Cardiac muscle cell (in vitro differentiated cells and primary cell): ENCODE data around the gene SMPX. TPM values are rescaled to one million over a fixed set of nuclear protein-coding genes. Genes with fewer than 3 reads are reported as not detected.
A peak's percentile ranks its signal among the peaks of the same experiment; 100 is the strongest.

Source experiments
- DNase-seq, 2 donors: peaks; one replicate each; pipeline versions ENCODE4 v3.0.0 to v3.0.0-alpha.2; 2010 to 2017; ENCODE audit warnings: low read depth in 1 of 2, low spot score in 1 of 2
- H3K27ac ChIP-seq: fragments of 200-600 bp; sonication (generic); 2 replicates; pipeline ENCODE4 v1.5.1; 2016
- H3K27me3 ChIP-seq: fragments of 200-600 bp; sonication (generic); 2 replicates; pipeline ENCODE4 v1.6.0; 2016; ENCODE audit warnings: control low read depth
- H3K36me3 ChIP-seq: fragments of 200-600 bp; sonication (generic); 2 replicates; pipeline ENCODE4 v1.5.1; 2016; ENCODE audit warnings: control low read depth
- H3K4me1 ChIP-seq: fragments of 200-600 bp; sonication (generic); 2 replicates; pipeline ENCODE4 v1.8.1; 2017; ENCODE audit warnings: low read depth, mild to moderate bottlenecking, mixed run types
- H3K4me3 ChIP-seq: fragments of 200-600 bp; sonication (generic); 2 replicates; pipeline ENCODE4 v1.5.1; 2016; ENCODE audit warnings: mild to moderate bottlenecking
- H3K9me3 ChIP-seq: fragments of 200-600 bp; sonication (generic); 2 replicates; pipeline ENCODE4 v1.5.1; 2017; ENCODE audit warnings: low read depth, mild to moderate bottlenecking, control low read depth
- polyA plus RNA-seq: library from polyadenylated mRNA; unstranded; fragments of >200 nt; fragmentation: Nextera tagmentation; extraction: Ambion mirVana; gene quantifications from 2 replicates; pipeline ENCODE4 v1.2.1, GENCODE V29; 2016
- total RNA-seq: library from RNA; depleted of rRNA; stranded (reverse); fragments of >200 nt; gene quantifications from 2 replicates; pipeline ENCODE4 v1.2.3, GENCODE V29; 2016
- TF ChIP-seq, protein P1 (sequence below): IDR thresholded peaks from 2 replicates; pipeline ENCODE4 v1.5.1; 2012; ENCODE audit warnings: low read depth, mild to moderate bottlenecking, low read length

SMPX gene
- total and polyA plus RNA-seq, 2 experiments from 2014 or later = 402 to 1,072 TPM

DNA sequence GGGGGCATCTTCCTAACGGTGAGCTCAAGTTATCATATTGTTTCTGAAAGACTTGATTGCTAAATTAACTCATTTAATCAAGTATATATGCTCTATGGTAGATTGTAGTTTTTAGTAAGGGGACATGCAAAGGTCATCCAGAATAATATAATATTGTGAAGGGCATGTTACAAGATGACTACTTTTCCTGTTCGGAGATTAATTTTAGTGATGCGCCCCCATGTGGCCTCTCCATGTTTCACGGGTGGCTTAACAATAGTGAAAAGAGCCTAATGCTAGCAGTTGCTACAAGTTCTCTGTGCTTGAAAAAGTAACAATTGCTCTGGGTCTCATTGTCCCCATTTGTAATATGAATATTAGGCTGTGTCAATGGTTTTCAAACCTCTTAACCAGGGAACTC is 12.2 kb downstream of the SMPX start:
- Histone ChIP-seq H3K27ac (peak overlapping the region; percentile 83), H3K27me3 (no peaks in the 10 kb centered on the region), H3K4me3 (peak overlapping the region; percentile 14), H3K4me1 (peaks cover 80% of the 10 kb centered on the region), H3K36me3 (peaks cover 10% of the 10 kb centered on the region), H3K9me3 (no peaks in the 10 kb centered on the region)
- DNase-seq = peak; percentile 33 to 56
- TF ChIP-seq, protein P1, sequence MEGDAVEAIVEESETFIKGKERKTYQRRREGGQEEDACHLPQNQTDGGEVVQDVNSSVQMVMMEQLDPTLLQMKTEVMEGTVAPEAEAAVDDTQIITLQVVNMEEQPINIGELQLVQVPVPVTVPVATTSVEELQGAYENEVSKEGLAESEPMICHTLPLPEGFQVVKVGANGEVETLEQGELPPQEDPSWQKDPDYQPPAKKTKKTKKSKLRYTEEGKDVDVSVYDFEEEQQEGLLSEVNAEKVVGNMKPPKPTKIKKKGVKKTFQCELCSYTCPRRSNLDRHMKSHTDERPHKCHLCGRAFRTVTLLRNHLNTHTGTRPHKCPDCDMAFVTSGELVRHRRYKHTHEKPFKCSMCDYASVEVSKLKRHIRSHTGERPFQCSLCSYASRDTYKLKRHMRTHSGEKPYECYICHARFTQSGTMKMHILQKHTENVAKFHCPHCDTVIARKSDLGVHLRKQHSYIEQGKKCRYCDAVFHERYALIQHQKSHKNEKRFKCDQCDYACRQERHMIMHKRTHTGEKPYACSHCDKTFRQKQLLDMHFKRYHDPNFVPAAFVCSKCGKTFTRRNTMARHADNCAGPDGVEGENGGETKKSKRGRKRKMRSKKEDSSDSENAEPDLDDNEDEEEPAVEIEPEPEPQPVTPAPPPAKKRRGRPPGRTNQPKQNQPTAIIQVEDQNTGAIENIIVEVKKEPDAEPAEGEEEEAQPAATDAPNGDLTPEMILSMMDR = peak; percentile 51

DNA sequence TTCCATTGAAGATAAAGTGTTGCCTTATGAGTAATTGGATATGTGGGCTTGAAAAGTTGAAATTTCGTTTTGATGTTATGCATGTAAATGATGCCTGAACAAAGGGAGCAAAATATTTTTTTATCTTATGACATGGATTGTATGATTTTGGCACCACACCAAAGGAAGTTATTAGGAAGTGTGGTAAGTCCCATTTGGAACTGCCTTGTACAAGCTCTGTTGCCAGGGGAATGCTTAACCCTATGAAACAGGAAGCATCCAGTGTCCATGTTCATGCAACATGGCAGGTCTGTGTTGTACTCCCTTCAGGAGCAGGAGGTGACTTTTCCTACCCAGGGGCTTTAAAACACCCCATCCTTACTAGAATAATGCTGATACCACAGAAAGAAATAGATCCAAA is 13.2 kb downstream of the SMPX start:
- Histone ChIP-seq H3K4me1 (peaks cover 90% of the 10 kb centered on the region), H3K36me3 (peaks cover 10% of the 10 kb centered on the region), H3K4me3 (no peak overlapping the region), H3K27ac (no peak overlapping the region), H3K27me3 (no peaks in the 10 kb centered on the region), H3K9me3 (no peaks in the 10 kb centered on the region)
- no peak for DNase-seq
- TF ChIP-seq, protein P1 = no peak

- DNase-seq = no peak
- Histone ChIP-seq H3K27me3 (no peaks in the 10 kb centered on the region), H3K36me3 (peaks cover 10% of the 10 kb centered on the region), H3K9me3 (no peaks in the 10 kb centered on the region), H3K4me3 (no peak overlapping the region), H3K4me1 (peaks cover 91% of the 10 kb centered on the region), H3K27ac (no peak overlapping the region)
- TF ChIP-seq, protein P1 = no peak
These were observed 13.9 kb downstream of the SMPX start for GRCh38 chrX:21744060-21744459.

DNA sequence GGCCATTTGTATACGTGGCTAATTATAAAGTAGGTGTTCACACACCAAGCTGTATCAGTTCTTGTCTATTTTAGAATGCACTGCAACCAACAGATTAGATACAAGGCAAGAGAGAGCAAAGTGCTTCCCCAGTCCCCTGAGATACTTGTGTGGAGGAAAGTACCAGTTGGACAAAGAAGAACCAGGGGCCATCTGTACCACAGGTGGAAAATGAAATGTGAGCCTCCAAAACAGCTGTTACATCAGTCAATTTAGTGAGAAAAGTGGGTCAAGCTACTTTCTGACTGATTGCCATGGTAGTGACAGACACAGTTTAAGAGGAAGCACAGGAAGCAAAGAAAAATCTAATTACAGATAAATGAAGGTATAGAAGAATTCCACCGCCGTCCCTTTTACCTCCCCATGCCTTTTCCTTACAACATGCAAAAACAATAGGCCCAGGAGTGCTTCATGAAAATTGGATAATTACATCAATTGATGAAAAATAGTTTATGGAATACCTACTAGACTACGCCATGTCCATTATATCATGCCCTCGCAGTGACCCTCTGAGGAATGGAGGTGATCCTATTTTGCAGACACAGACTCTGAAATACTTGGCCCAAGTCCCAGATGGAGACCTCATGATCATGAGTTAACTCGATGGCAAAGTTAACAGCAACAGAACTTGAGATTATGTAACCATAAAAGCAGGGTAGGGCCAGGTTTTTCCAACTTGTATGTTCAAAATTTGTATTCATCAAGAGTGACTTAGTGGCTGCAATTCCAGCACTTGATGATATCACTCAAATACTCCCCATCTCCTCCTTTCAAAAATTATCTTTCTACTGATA is 15.8 kb downstream of the SMPX start:
- Histone ChIP-seq H3K27ac (peak overlapping the region; percentile 75), H3K9me3 (no peaks in the 10 kb centered on the region), H3K4me3 (no peak overlapping the region), H3K36me3 (peaks cover 20% of the 10 kb centered on the region), H3K4me1 (peaks cover 82% of the 10 kb centered on the region), H3K27me3 (no peaks in the 10 kb centered on the region)
- DNase-seq = peak in 1 of 2 donors; percentile 44
- TF ChIP-seq, protein P1 = no peak

DNA sequence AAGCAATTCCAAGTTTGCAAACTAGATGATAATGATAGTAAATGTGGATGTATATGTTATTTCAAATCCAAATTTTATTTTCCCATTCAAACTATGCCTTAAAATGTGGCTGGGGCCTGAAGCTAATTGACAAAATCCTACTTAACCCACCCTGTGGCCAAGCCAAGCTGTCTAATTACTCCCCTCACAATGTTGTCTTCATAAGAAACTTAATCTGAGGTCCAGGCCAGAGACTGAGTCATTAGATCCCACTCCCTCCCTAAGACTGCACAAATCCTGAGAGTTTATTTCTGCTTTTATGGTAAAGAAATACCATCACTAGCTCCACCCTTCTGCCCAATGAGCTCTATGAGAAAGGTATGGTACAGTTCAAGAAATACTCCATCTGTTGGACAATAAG is 16.6 kb downstream of the SMPX start:
- no peaks in the 10 kb centered on the region for H3K9me3 ChIP-seq
- no peak for DNase-seq
- H3K4me3 ChIP-seq = no peak overlapping the region
- H3K27me3 ChIP-seq = no peaks in the 10 kb centered on the region
- H3K4me1 ChIP-seq = peaks cover 75% of the 10 kb centered on the region
- TF ChIP-seq, protein P1 = no peak
- peak overlapping the region; percentile 75 for H3K27ac ChIP-seq
- H3K36me3 ChIP-seq = peaks cover 26% of the 10 kb centered on the region
